ENCODE measurements around the gene ST6GALNAC1. TPM values are rescaled to one million over a fixed set of nuclear protein-coding genes. Genes with fewer than 3 reads are reported as not detected.
"Not testable (repeated sequence)": the region's sequence is repeated elsewhere in the genome, so short reads cannot be mapped to it uniquely, and the experiment has no call there.

The ST6GALNAC1 gene
- total RNA-seq, 4 donors from 2014 or later = 121 to 281 (median 182) TPM

- Histone ChIP-seq H3K36me3 (no peaks in the 10 kb centered on the region), H3K4me3 (no peak overlapping the region), H3K4me1 (no peaks in the 10 kb centered on the region), H3K27ac (no peak overlapping the region), H3K27me3 (no peaks in the 10 kb centered on the region), H3K9me3 (no peaks in the 10 kb centered on the region)
- DNase-seq = no peak
- in situ Hi-C loops (cut with MboI; ENCODE audit: low pct_ligation_motif_present in 1 of 4, low pct_unique_long_range_greater_than_20kb in 1 of 4, low sequenced_read_pairs in 3 of 4) = no loop called here
- 65 to 70% methylated on average over 2 to 16 of the region's 17 CpGs for WGBS, 2 donors (ENCODE audit: low coverage in 1 of 2)
- intact Hi-C loops (cut with DNase I; ENCODE audit: low total_unique reads) = no loop called here
- TF ChIP-seq CTCF (IDR thresholded peaks at IDR 0.05) (no peak), POLR2AphosphoS5 (IDR thresholded peaks at IDR 0.05) (no peak), EP300 (IDR thresholded peaks at IDR 0.05; ENCODE audit: low read depth) (no peak), POLR2A (IDR thresholded peaks at IDR 0.05) (no peak)
These were observed 30.3 kb downstream of the ST6GALNAC1 start for GRCh38 chr17:76612977-76613851.

- Histone ChIP-seq H3K36me3 (no peaks in the 10 kb centered on the region), H3K27ac (no peak overlapping the region), H3K4me1 (no peaks in the 10 kb centered on the region), H3K27me3 (no peaks in the 10 kb centered on the region), H3K4me3 (no peak overlapping the region), H3K9me3 (no peaks in the 10 kb centered on the region)
- DNase-seq = no peak
- no peak for TF ChIP-seq CTCF (IDR thresholded peaks at IDR 0.05)
- TF ChIP-seq EP300 (IDR thresholded peaks at IDR 0.05; ENCODE audit: low read depth) = no peak
- no peak for TF ChIP-seq POLR2A (IDR thresholded peaks at IDR 0.05)
- TF ChIP-seq POLR2AphosphoS5 (IDR thresholded peaks at IDR 0.05) = no peak
- in situ Hi-C loops (cut with MboI; ENCODE audit: low pct_ligation_motif_present in 1 of 4, low pct_unique_long_range_greater_than_20kb in 1 of 4, low sequenced_read_pairs in 3 of 4) (no loop called here), intact Hi-C loops (cut with DNase I; ENCODE audit: low total_unique reads) (no loop called here)
- WGBS, 2 donors (ENCODE audit: low coverage in 1 of 2) = 60 to 74% methylated on average over 4 of the region's 4 CpGs
These were observed 31.1 kb downstream of the ST6GALNAC1 start for GRCh38 chr17:76612465-76612864.

- no peaks in the 10 kb centered on the region for H3K27me3 ChIP-seq
- intact Hi-C loops (cut with DNase I; ENCODE audit: low total_unique reads) = no loop called here
- 94% methylated on average over 4 of the region's 4 CpGs; no CpG with 5 or more reads in 1 of the 2 donors for WGBS, 2 donors (ENCODE audit: low coverage in 1 of 2)
These were observed 31.8 kb downstream of the ST6GALNAC1 start for GRCh38 chr17:76611758-76612157.

GRCh38 chr17:76611080-76611749, 32.3 kb downstream of the ST6GALNAC1 start:
- H3K27me3 ChIP-seq; H3K27ac ChIP-seq; H3K9me3 ChIP-seq; intact Hi-C loops (cut with DNase I; ENCODE audit: low total_unique reads); H3K36me3 ChIP-seq; in situ Hi-C loops (cut with MboI; ENCODE audit: low pct_ligation_motif_present in 1 of 4, low pct_unique_long_range_greater_than_20kb in 1 of 4, low sequenced_read_pairs in 3 of 4); DNase-seq; H3K4me1 ChIP-seq; H3K4me3 ChIP-seq: not testable (repeated sequence)
- WGBS, 2 donors (ENCODE audit: low coverage in 1 of 2) = 63 to 78% methylated on average over 6 to 13 of the region's 13 CpGs

More at GRCh38 chr17:76611758-76612157, 31.8 kb downstream of the ST6GALNAC1 start:
- H3K36me3 ChIP-seq = no peaks in the 10 kb centered on the region
- in situ Hi-C loops (cut with MboI; ENCODE audit: low pct_ligation_motif_present in 1 of 4, low pct_unique_long_range_greater_than_20kb in 1 of 4, low sequenced_read_pairs in 3 of 4) = no loop called here
- no peak overlapping the region for H3K4me3 ChIP-seq
- no peak for DNase-seq
- TF ChIP-seq CTCF (IDR thresholded peaks at IDR 0.05) (no peak), POLR2A (IDR thresholded peaks at IDR 0.05) (no peak), EP300 (IDR thresholded peaks at IDR 0.05; ENCODE audit: low read depth) (no peak), POLR2AphosphoS5 (IDR thresholded peaks at IDR 0.05) (no peak)
- no peaks in the 10 kb centered on the region for H3K9me3 ChIP-seq
- H3K4me1 ChIP-seq = no peaks in the 10 kb centered on the region
- H3K27ac ChIP-seq = no peak overlapping the region

GRCh38 chr17:76606685-76607084, 36.9 kb downstream of the ST6GALNAC1 start:
- H3K27me3 ChIP-seq; intact Hi-C loops (cut with DNase I; ENCODE audit: low total_unique reads); H3K4me1 ChIP-seq; H3K4me3 ChIP-seq; in situ Hi-C loops (cut with MboI; ENCODE audit: low pct_ligation_motif_present in 1 of 4, low pct_unique_long_range_greater_than_20kb in 1 of 4, low sequenced_read_pairs in 3 of 4); DNase-seq; H3K9me3 ChIP-seq; H3K36me3 ChIP-seq; H3K27ac ChIP-seq: not testable (repeated sequence)
- 56 to 75% methylated on average over 1 of the region's 1 CpG for WGBS, 2 donors (ENCODE audit: low coverage in 1 of 2)

All from transverse colon (tissue), 4 donors.